K562 (cell line): Measurements from ENCODE around the gene DMAC2L. TPM values are rescaled to one million over a fixed set of nuclear protein-coding genes. Genes with fewer than 3 reads are reported as not detected.
A peak's percentile ranks its signal among the peaks of the same experiment; 100 is the strongest.

ENCODE experiments used
- ARNT ChIP-seq, 2 experiments: fragments of 450-650 bp; IDR thresholded peaks; 2 replicates each; pipeline ENCODE4 v1.6.1; 2016; ENCODE audit warnings: mild to moderate bottlenecking in 1 of 2
- BRD4 ChIP-seq: fragments of 200-600 bp; sonication (generic); IDR thresholded peaks from 2 replicates; pipeline ENCODE4 v1.6.1; 2017; ENCODE audit warnings: inconsistent platforms
- CHD2 ChIP-seq: IDR thresholded peaks from 2 replicates; pipeline ENCODE4 v1.6.1; 2011; ENCODE audit warnings: low read depth, low read length
- DIDO1 ChIP-seq: fragments of 450-650 bp; IDR thresholded peaks from 2 replicates; pipeline ENCODE4 v1.6.1; 2016; ENCODE audit warnings: low read depth, missing biosample characterization, missing genetic modification characterization
- ELF4 ChIP-seq: fragments of 450-650 bp; formaldehyde crosslinking; IDR thresholded peaks from 2 replicates; pipeline ENCODE4 v1.4.0; 2022; ENCODE audit warnings: missing genetic modification characterization
- FOXK2 ChIP-seq, 2 experiments: fragments of 450-650 bp; IDR thresholded peaks in 1 of 2; conservative IDR thresholded peaks in 1 of 2; 2 replicates each; pipeline ENCODE4 v1.6.1; 2016; ENCODE audit warnings: low read depth in 2 of 2, mild to moderate bottlenecking in 1 of 2
- GABPA ChIP-seq: fragments of 200-800 bp; sonication (Bioruptor generic); conservative IDR thresholded peaks from 2 replicates; pipeline ENCODE4 v1.6.1; 2016; ENCODE audit warnings: low read depth, missing genetic modification characterization, missing compliant biosample characterization
- HIVEP1 ChIP-seq: fragments of 250-450 bp; sonication (Bioruptor Pico); IDR thresholded peaks from 2 replicates; pipeline ENCODE4 v1.4.0; 2020; ENCODE audit warnings: mild to moderate bottlenecking
- HMG20A ChIP-seq: fragments of 450-650 bp; formaldehyde crosslinking; conservative IDR thresholded peaks from 2 replicates; pipeline ENCODE4 v1.4.0; 2020; ENCODE audit warnings: mild to moderate bottlenecking, mixed read lengths
- HNRNPLL ChIP-seq: fragments of 200-400 bp; formaldehyde crosslinking; IDR thresholded peaks from 2 replicates; pipeline ENCODE4 v1.6.1; 2017; ENCODE audit warnings: low read length, low read depth, mild to moderate bottlenecking; ENCODE audit not compliant: poor library complexity, severe bottlenecking
- KLF13 ChIP-seq: fragments of 450-650 bp; IDR thresholded peaks from 2 replicates; pipeline ENCODE4 v1.6.1; 2016; ENCODE audit warnings: missing genetic modification characterization, low read depth, mild to moderate bottlenecking, missing compliant biosample characterization, moderate library complexity, borderline replicate concordance
- LCOR ChIP-seq: sonication (generic); formaldehyde crosslinking; IDR thresholded peaks from 2 replicates; pipeline ENCODE4 v1.8.0; 2022; ENCODE audit warnings: mild to moderate bottlenecking, missing genetic modification reagents
- NFATC3 ChIP-seq: fragments of 450-650 bp; IDR thresholded peaks from 2 replicates; pipeline ENCODE4 v1.6.1; 2017; ENCODE audit warnings: mild to moderate bottlenecking
- PRPF4 ChIP-seq: fragments of 200-400 bp; formaldehyde crosslinking; IDR thresholded peaks from one replicate; pipeline ENCODE4 v1.6.1; 2017; ENCODE audit warnings: low read length, low read depth, mild to moderate bottlenecking; ENCODE audit not compliant: insufficient read depth, poor library complexity, severe bottlenecking
- SMAD3 ChIP-seq: fragments of 450-650 bp; formaldehyde crosslinking; conservative IDR thresholded peaks from 2 replicates; pipeline ENCODE4 v1.4.0; 2020; ENCODE audit warnings: mild to moderate bottlenecking
- SMARCE1 ChIP-seq: fragments of 450-650 bp; IDR thresholded peaks from 2 replicates; pipeline ENCODE4 v1.7.1; 2016; ENCODE audit warnings: mild to moderate bottlenecking
- SRF ChIP-seq, 2 experiments: fragments of 250-450, 450-650 bp in 1 of 2; sonication (Bioruptor Pico) in 1 of 2; sonication (generic) in 1 of 2; formaldehyde crosslinking; IDR thresholded peaks; 2 replicates each; pipeline versions ENCODE4 v1.5.0 to v1.5.1; 2020 to 2022; ENCODE audit warnings: mild to moderate bottlenecking in 1 of 2, missing genetic modification reagents in 1 of 2
- TCFL5 ChIP-seq: fragments of 250-450 bp; sonication (Bioruptor Pico); conservative IDR thresholded peaks from 2 replicates; pipeline ENCODE4 v1.6.1; 2021; ENCODE audit warnings: mild to moderate bottlenecking, moderate library complexity, matching md5 sums
- TGIF2 ChIP-seq: sonication (generic); formaldehyde crosslinking; IDR thresholded peaks from 2 replicates; pipeline ENCODE4 v1.8.1; 2022; ENCODE audit warnings: mild to moderate bottlenecking, missing genetic modification reagents, moderate library complexity
- ZKSCAN1 ChIP-seq: fragments of 150-350 bp; IDR thresholded peaks from 2 replicates; pipeline ENCODE4 v1.6.1; 2016; ENCODE audit warnings: low read depth, low read length
- ZNF699 ChIP-seq: fragments of 250-450 bp; sonication (Bioruptor Pico); IDR thresholded peaks from 2 replicates; pipeline ENCODE4 v1.8.0; 2021; ENCODE audit warnings: mild to moderate bottlenecking, moderate library complexity; ENCODE audit not compliant: insufficient replicate concordance
- polyA plus RNA-seq, 8 experiments: library from polyadenylated mRNA; depleted of rRNA in 4 of 8; stranded (reverse) in 5 of 8; unstranded in 3 of 8; fragments of >200 nt; fragmentation: Nextera tagmentation in 2 of 8; fragmentation: Illumina TruSeq in 1 of 8; extraction: Ambion mirVana in 2 of 8; extraction: Trizol in 1 of 8; gene quantifications; 2 replicates each; pipeline versions ENCODE4 v1.2.1 to v1.2.3, GENCODE V29; 2011 to 2014; ENCODE audit warnings: inconsistent platforms in 1 of 8, missing spikeins in 1 of 8
- total RNA-seq, 7 experiments: library from RNA; depleted of rRNA in 6 of 7; stranded (reverse); fragments of >200 nt in 6 of 7; fragmentation: Illumina TruSeq in 2 of 7; extraction: Trizol in 2 of 7; gene quantifications; 2 replicates each; pipeline versions ENCODE4 v1.2.1 to v1.2.3, GENCODE V29; 2011 to 2021; ENCODE audit warnings: low replicate concordance in 1 of 7
- TF ChIP-seq, protein P1 (sequence below): fragments of 200-400 bp; formaldehyde crosslinking; IDR thresholded peaks from 2 replicates; pipeline ENCODE4 v1.6.1; 2017; ENCODE audit warnings: mild to moderate bottlenecking, low read depth, low read length, moderate library complexity
- TF ChIP-seq, protein P2 (sequence below), 2 experiments: IDR thresholded peaks; 2 replicates each; pipeline ENCODE4 v1.6.1; 2012; ENCODE audit warnings: improper control_type of control experiment in 2 of 2, low read depth in 2 of 2, low read length in 2 of 2, borderline replicate concordance in 1 of 2
- TF ChIP-seq, protein P3 (sequence below), 2 experiments: fragments of 450-650 bp; IDR thresholded peaks; 2 replicates each; pipeline ENCODE4 v1.6.1; 2016

DMAC2L gene
- total and polyA plus RNA-seq, 9 of the 15 experiments (the other 6 are each of a cell fraction or from before 2014, with no cell fraction given): 4.0 to 37.2 (median 9.3) TPM

DNA sequence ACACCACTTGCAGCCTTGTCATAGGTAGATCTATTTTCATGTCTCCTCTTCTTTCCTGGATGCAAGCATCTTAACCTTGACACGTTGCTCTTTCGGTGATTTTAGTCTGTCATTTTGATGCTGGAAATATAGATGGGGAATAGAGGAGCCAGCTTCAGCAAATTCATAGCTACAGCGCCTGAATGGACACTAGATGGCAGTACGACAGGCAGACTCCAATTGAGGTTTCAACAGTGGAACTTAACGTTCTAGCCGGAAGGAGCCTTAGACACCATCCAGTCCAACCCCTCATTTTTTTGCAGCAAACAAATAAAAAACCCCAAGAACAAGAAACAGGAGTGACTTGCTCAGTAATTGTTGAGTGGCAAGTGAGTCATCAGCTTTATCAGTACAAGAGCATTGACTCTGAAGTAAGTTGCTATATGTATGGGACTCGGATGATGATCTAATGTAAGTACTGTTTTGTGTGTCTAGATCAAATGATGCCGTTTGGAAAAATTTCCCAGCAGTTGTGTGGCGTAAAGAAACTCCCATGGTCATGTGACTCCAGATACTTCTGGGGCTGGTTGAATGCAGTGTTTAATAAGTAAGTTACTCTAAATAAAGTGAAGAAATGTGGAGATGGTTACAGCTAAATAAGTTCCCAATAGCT lies 9.0 kb downstream of the DMAC2L start (continued):
- TF ChIP-seq, protein P1, sequence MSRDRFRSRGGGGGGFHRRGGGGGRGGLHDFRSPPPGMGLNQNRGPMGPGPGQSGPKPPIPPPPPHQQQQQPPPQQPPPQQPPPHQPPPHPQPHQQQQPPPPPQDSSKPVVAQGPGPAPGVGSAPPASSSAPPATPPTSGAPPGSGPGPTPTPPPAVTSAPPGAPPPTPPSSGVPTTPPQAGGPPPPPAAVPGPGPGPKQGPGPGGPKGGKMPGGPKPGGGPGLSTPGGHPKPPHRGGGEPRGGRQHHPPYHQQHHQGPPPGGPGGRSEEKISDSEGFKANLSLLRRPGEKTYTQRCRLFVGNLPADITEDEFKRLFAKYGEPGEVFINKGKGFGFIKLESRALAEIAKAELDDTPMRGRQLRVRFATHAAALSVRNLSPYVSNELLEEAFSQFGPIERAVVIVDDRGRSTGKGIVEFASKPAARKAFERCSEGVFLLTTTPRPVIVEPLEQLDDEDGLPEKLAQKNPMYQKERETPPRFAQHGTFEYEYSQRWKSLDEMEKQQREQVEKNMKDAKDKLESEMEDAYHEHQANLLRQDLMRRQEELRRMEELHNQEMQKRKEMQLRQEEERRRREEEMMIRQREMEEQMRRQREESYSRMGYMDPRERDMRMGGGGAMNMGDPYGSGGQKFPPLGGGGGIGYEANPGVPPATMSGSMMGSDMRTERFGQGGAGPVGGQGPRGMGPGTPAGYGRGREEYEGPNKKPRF: no peak
- TF ChIP-seq GABPA (tag) (peak; percentile 47), HNRNPLL (no peak), ZKSCAN1 (no peak), ARNT (IDR thresholded peaks at IDR 0.05) (no peak; a peak in 1 of 4 replicates), KLF13 (tag) (no peak), SRF (CRISPR knock-in tag; IDR thresholded peaks at IDR 0.05) (no peak), ELF4 (CRISPR knock-in tag) (no peak), NFATC3 (no peak), HMG20A (CRISPR knock-in tag) (no peak), ZNF699 (CRISPR knock-in tag) (no peak), PRPF4 (no peak), TCFL5 (CRISPR knock-in tag) (no peak), TGIF2 (CRISPR knock-in tag) (no peak), SMAD3 (CRISPR knock-in tag) (no peak), HIVEP1 (no peak), DIDO1 (tag) (no peak), SMARCE1 (peak; percentile 84), FOXK2 (conservative IDR thresholded peaks at IDR 0.05 in 1 of 2, IDR thresholded peaks at IDR 0.05 in 1 of 2; ENCODE audit: low read depth in 2 of 2) (peak in 1 of 2 experiments; percentile 27; a peak in 1 of 4 replicates), CHD2 (no peak), BRD4 (no peak), LCOR (CRISPR knock-in tag) (no peak)
- TF ChIP-seq, protein P2, sequence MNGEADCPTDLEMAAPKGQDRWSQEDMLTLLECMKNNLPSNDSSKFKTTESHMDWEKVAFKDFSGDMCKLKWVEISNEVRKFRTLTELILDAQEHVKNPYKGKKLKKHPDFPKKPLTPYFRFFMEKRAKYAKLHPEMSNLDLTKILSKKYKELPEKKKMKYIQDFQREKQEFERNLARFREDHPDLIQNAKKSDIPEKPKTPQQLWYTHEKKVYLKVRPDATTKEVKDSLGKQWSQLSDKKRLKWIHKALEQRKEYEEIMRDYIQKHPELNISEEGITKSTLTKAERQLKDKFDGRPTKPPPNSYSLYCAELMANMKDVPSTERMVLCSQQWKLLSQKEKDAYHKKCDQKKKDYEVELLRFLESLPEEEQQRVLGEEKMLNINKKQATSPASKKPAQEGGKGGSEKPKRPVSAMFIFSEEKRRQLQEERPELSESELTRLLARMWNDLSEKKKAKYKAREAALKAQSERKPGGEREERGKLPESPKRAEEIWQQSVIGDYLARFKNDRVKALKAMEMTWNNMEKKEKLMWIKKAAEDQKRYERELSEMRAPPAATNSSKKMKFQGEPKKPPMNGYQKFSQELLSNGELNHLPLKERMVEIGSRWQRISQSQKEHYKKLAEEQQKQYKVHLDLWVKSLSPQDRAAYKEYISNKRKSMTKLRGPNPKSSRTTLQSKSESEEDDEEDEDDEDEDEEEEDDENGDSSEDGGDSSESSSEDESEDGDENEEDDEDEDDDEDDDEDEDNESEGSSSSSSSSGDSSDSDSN (IDR thresholded peaks at IDR 0.05; ENCODE audit: borderline replicate concordance in 1 of 2, low read depth in 2 of 2, low read length in 2 of 2): no peak
- TF ChIP-seq, protein P3, sequence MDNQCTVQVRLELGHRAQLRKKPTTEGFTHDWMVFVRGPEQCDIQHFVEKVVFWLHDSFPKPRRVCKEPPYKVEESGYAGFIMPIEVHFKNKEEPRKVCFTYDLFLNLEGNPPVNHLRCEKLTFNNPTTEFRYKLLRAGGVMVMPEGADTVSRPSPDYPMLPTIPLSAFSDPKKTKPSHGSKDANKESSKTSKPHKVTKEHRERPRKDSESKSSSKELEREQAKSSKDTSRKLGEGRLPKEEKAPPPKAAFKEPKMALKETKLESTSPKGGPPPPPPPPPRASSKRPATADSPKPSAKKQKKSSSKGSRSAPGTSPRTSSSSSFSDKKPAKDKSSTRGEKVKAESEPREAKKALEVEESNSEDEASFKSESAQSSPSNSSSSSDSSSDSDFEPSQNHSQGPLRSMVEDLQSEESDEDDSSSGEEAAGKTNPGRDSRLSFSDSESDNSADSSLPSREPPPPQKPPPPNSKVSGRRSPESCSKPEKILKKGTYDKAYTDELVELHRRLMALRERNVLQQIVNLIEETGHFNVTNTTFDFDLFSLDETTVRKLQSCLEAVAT (IDR thresholded peaks at IDR 0.05): 0 out of 4 replicates have a peak, but pooled peaks of 1 of the 2 experiments have one; percentile 31
